A549 (cell line): Measurements from ENCODE around the gene BHLHE23. TPM values are rescaled to one million over a fixed set of nuclear protein-coding genes. Genes with fewer than 3 reads are reported as not detected.

Source experiments
- ATAC-seq, 2 experiments: fragments of 200-7000 bp in 1 of 2; fragments of >200 bp in 1 of 2; cut with Nextera tagmentation in 1 of 2; cut with Tn5 transposase in 1 of 2; 3 replicates each; pipeline versions ENCODE4 v1.8.0 to v1.9.1; 2018 to 2020; ENCODE audit warnings: mild to moderate bottlenecking in 1 of 2, moderate library complexity in 1 of 2
- CTCF ChIA-PET: fragments of 300-600 bp; sonication (Branson Sonifier 250); formaldehyde crosslinking; extraction: SDS; loops from one replicate; lab custom pipeline; 2021; ENCODE audit warnings: antibody characterized with exemption, inconsistent platforms; lab: Yijun Ruan, JAX
- POLR2A ChIA-PET: fragments of 350-600 bp; formaldehyde crosslinking; extraction: SDS; loops from one replicate; lab custom pipeline; 2021; ENCODE audit warnings: antibody characterized with exemption, inconsistent platforms; lab: Yijun Ruan, JAX
- DNase-seq, 2 experiments: peaks; one replicate each; pipeline versions ENCODE4 v3.0.0 to v3.0.0-alpha.2; 2011 to 2016; ENCODE audit warnings: low read depth in 1 of 2, low spot score in 1 of 2
- FAIRE-seq: peaks from 2 replicates; lab custom pipeline; 2011; peaks lifted over from hg19 to GRCh38; lab: Jason Lieb, UNC
- H3K27ac ChIP-seq, 2 experiments: fragments of >200 bp; sonication (Bioruptor Twin); formaldehyde crosslinking; 3 replicates each; pipeline ENCODE4 v1.5.1; 2016 to 2017
- H3K4me1 ChIP-seq: fragments of >200 bp; sonication (Bioruptor Twin); formaldehyde crosslinking; 3 replicates; pipeline ENCODE4 v1.6.1; 2016
- H3K4me2 ChIP-seq: fragments of >200 bp; sonication (Bioruptor Twin); formaldehyde crosslinking; 3 replicates; pipeline ENCODE4 v1.6.1; 2016
- H3K4me3 ChIP-seq: fragments of >200 bp; sonication (Bioruptor Twin); formaldehyde crosslinking; 3 replicates; pipeline ENCODE4 v1.5.1; 2016
- H3K9me3 ChIP-seq: fragments of >200 bp; sonication (Bioruptor Twin); formaldehyde crosslinking; 3 replicates; pipeline ENCODE4 v1.6.1; 2016
- CBX8 ChIP-seq: fragments of 200-600 bp; sonication (generic); IDR thresholded peaks from 2 replicates; pipeline ENCODE4 v1.6.1; 2016
- CEBPB ChIP-seq, 2 experiments: fragments of >200 bp in 1 of 2; sonication (Bioruptor Twin) in 1 of 2; formaldehyde crosslinking in 1 of 2; IDR thresholded peaks; 2 replicates each; pipeline ENCODE4 v1.6.1; 2012 to 2016
- CHD4 ChIP-seq: fragments of 200-600 bp; sonication (generic); IDR thresholded peaks from 2 replicates; pipeline ENCODE4 v1.6.1; 2016; ENCODE audit warnings: antibody characterized with exemption, mild to moderate bottlenecking, borderline replicate concordance
- E2F6 ChIP-seq: IDR thresholded peaks from 2 replicates; pipeline ENCODE4 v1.6.1; 2012; ENCODE audit warnings: low read depth, borderline replicate concordance
- EHF ChIP-seq: fragments of 250-450 bp; sonication (Bioruptor Pico); IDR thresholded peaks from 2 replicates; pipeline ENCODE4 v1.5.0; 2020; ENCODE audit warnings: mild to moderate bottlenecking
- EHMT2 ChIP-seq: fragments of 200-600 bp; sonication (generic); IDR thresholded peaks from 2 replicates; pipeline ENCODE4 v1.6.1; 2016; ENCODE audit warnings: antibody characterized with exemption, low read depth, mild to moderate bottlenecking, moderate library complexity
- ELK1 ChIP-seq: fragments of 150-350 bp; IDR thresholded peaks from 2 replicates; pipeline ENCODE4 v1.6.1; 2014; ENCODE audit warnings: low read depth, mild to moderate bottlenecking, low read length
- ESRRA ChIP-seq: fragments of 150-350 bp; IDR thresholded peaks from 2 replicates; pipeline ENCODE4 v1.6.1; 2014; ENCODE audit warnings: mild to moderate bottlenecking, low read length, borderline replicate concordance
- FOSB ChIP-seq: fragments of 250-450 bp; sonication (Bioruptor Pico); IDR thresholded peaks from 2 replicates; pipeline ENCODE4 v1.5.0; 2020; ENCODE audit warnings: mild to moderate bottlenecking, moderate library complexity
- GATA3 ChIP-seq: IDR thresholded peaks from 2 replicates; pipeline ENCODE4 v1.6.1; 2012; ENCODE audit warnings: borderline replicate concordance
- HDAC2 ChIP-seq: fragments of 200-600 bp; sonication (generic); IDR thresholded peaks from 2 replicates; pipeline ENCODE4 v1.6.1; 2016
- HES2 ChIP-seq: fragments of >200 bp; sonication (Bioruptor Twin); formaldehyde crosslinking; IDR thresholded peaks from 2 replicates; pipeline ENCODE4 v1.6.1; 2016
- HOXB5 ChIP-seq: fragments of 250-450 bp; sonication (Bioruptor Pico); IDR thresholded peaks from 2 replicates; pipeline ENCODE4 v1.5.0; 2020; ENCODE audit warnings: mild to moderate bottlenecking, moderate library complexity
- JUN ChIP-seq, 2 experiments: fragments of >200 bp; sonication (Bioruptor Twin); formaldehyde crosslinking; IDR thresholded peaks; 2 replicates in 1 of 2; 3 replicates in 1 of 2; pipeline ENCODE4 v1.6.1; 2016 to 2017
- JUNB ChIP-seq: fragments of >200 bp; sonication (Bioruptor Twin); formaldehyde crosslinking; IDR thresholded peaks from 2 replicates; pipeline ENCODE4 v1.6.1; 2016
- MAX ChIP-seq: IDR thresholded peaks from 2 replicates; pipeline ENCODE4 v1.6.1; 2012
- MYC ChIP-seq: IDR thresholded peaks from 2 replicates; pipeline ENCODE4 v1.6.1; 2012; ENCODE audit warnings: mild to moderate bottlenecking, inconsistent platforms, low read length, improper control_type of control experiment, borderline replicate concordance
- NFE2L2 ChIP-seq: fragments of 150-350 bp; conservative IDR thresholded peaks from 2 replicates; pipeline ENCODE4 v1.6.1; 2014; ENCODE audit warnings: low read length
- NR3C1 ChIP-seq: fragments of >200 bp; sonication (Bioruptor Twin); formaldehyde crosslinking; IDR thresholded peaks from 3 replicates; pipeline ENCODE4 v1.6.1; 2017
- PBX3 ChIP-seq: IDR thresholded peaks from 2 replicates; pipeline ENCODE4 v1.6.1; 2012
- POLR2AphosphoS2 ChIP-seq: conservative IDR thresholded peaks from 2 replicates; pipeline ENCODE4 v1.6.1; 2012; ENCODE audit warnings: low read length, improper control_type of control experiment, inconsistent platforms
- RAD21 ChIP-seq, 2 experiments: fragments of >200 bp in 1 of 2; sonication (Bioruptor Twin) in 1 of 2; formaldehyde crosslinking in 1 of 2; IDR thresholded peaks in 1 of 2; conservative IDR thresholded peaks in 1 of 2; 2 replicates in 1 of 2; 3 replicates in 1 of 2; pipeline ENCODE4 v1.6.1; 2012 to 2018; ENCODE audit warnings: inconsistent platforms in 1 of 2
- RARB ChIP-seq: fragments of 250-450 bp; sonication (Bioruptor Pico); IDR thresholded peaks from 2 replicates; pipeline ENCODE4 v1.8.0; 2021; ENCODE audit warnings: mild to moderate bottlenecking, moderate library complexity
- RCOR1 ChIP-seq: fragments of 150-350 bp; IDR thresholded peaks from 2 replicates; pipeline ENCODE4 v1.6.1; 2014; ENCODE audit warnings: antibody characterized with exemption, low read length, low read depth
- RFX5 ChIP-seq: fragments of 450-650 bp; IDR thresholded peaks from 2 replicates; pipeline ENCODE4 v1.7.1; 2014; ENCODE audit warnings: antibody characterized with exemption, mild to moderate bottlenecking, moderate library complexity
- RNF2 ChIP-seq: fragments of 200-600 bp; sonication (generic); IDR thresholded peaks from 2 replicates; pipeline ENCODE4 v1.6.1; 2016; ENCODE audit warnings: low read depth, mild to moderate bottlenecking, antibody characterized with exemption, moderate library complexity, borderline replicate concordance
- SREBF2 ChIP-seq: fragments of 450-650 bp; IDR thresholded peaks from 2 replicates; pipeline ENCODE4 v1.6.1; 2014; ENCODE audit warnings: mild to moderate bottlenecking, moderate library complexity
- TFCP2L1 ChIP-seq: fragments of 250-450 bp; sonication (Bioruptor Pico); IDR thresholded peaks from 2 replicates; pipeline ENCODE4 v1.5.0; 2021; ENCODE audit warnings: mild to moderate bottlenecking
- ZFP36 ChIP-seq: fragments of 450-650 bp; IDR thresholded peaks from 2 replicates; pipeline ENCODE4 v1.6.1; 2014; ENCODE audit warnings: borderline replicate concordance; ENCODE audit not compliant: partially characterized antibody
- WGBS: methylation state at CpG from one replicate; pipeline ENCODE4 v1.1.6; 2017; ENCODE audit errors: missing lambda C conversion rate; 5-methylcytosine and 5-hydroxymethylcytosine counted together
- polyA plus RNA-seq, 4 experiments: library from polyadenylated mRNA; depleted of rRNA in 3 of 4; stranded (reverse); fragments of >200 nt; fragmentation: RNase III in 1 of 4; extraction: RNeasy Plus Mini Kit Qiagen cat#74134 plus additional on column Dnase treatment in 1 of 4; gene quantifications; 2 replicates in 3 of 4; 3 replicates in 1 of 4; pipeline ENCODE4 v1.2.3, GENCODE V29; 2011 to 2017

Gene BHLHE23
- polyA plus RNA-seq, 2 of the 4 experiments (the other 2 are of a cell fraction) = not detected

- no peak overlapping the region for H3K27ac ChIP-seq
- H3K4me3 ChIP-seq = no peak overlapping the region
- FAIRE-seq (no peak), DNase-seq (no peak), ATAC-seq (no peak)
- POLR2A ChIA-PET = no interaction called here
- no peak for TF ChIP-seq RARB (CRISPR knock-in tag)
- no peak for TF ChIP-seq RNF2
- TF ChIP-seq ELK1 = no peak
- no peak for TF ChIP-seq GATA3
- no peak for TF ChIP-seq JUNB
- no peak for TF ChIP-seq CBX8
- TF ChIP-seq CEBPB (IDR thresholded peaks at IDR 0.05) = no peak
- TF ChIP-seq NR3C1 = no peak
- TF ChIP-seq ZFP36 = no peak
- TF ChIP-seq HDAC2 = no peak
- TF ChIP-seq CHD4 = no peak
- H3K9me3 ChIP-seq = no peaks in the 10 kb centered on the region
- H3K4me1 ChIP-seq = no peaks in the 10 kb centered on the region
- 60% methylated on average over 11 of the region's 11 CpGs for WGBS
- no peak overlapping the region for H3K4me2 ChIP-seq
- CTCF ChIA-PET = no interaction called here
Measured at GRCh38 chr20:62989201-62989601, 17.6 kb downstream of the BHLHE23 start.

GRCh38 chr20:62987114-62987513 is 19.6 kb downstream of the BHLHE23 start:
- Histone ChIP-seq H3K4me1 (no peaks in the 10 kb centered on the region), H3K4me3 (no peak overlapping the region), H3K27ac (no peak overlapping the region), H3K4me2 (no peak overlapping the region), H3K9me3 (no peaks in the 10 kb centered on the region)
- no peak for TF ChIP-seq GATA3
- TF ChIP-seq PBX3 = no peak
- TF ChIP-seq RFX5 = no peak
- TF ChIP-seq JUNB = no peak
- no peak for TF ChIP-seq TFCP2L1 (CRISPR knock-in tag)
- TF ChIP-seq CBX8 = no peak
- no peak for TF ChIP-seq ZFP36
- no peak for TF ChIP-seq RCOR1
- no peak for TF ChIP-seq EHMT2
- no peak for TF ChIP-seq NR3C1
- TF ChIP-seq HES2 = no peak
- TF ChIP-seq MYC = no peak
- TF ChIP-seq HOXB5 (CRISPR knock-in tag) = no peak
- TF ChIP-seq RARB (CRISPR knock-in tag) = no peak
- no peak for TF ChIP-seq SREBF2
- no peak for TF ChIP-seq NFE2L2
- TF ChIP-seq RAD21 (conservative IDR thresholded peaks at IDR 0.05 in 1 of 2, IDR thresholded peaks at IDR 0.05 in 1 of 2) = no peak
- 38% methylated on average over 10 of the region's 10 CpGs for WGBS
- ChIA-PET POLR2A (no interaction called here), CTCF (interaction anchor here (1.0 to 2.2 kb wide), 3 partner anchors 14 to 24 kb away, joined by 3 to 16 read pairs (median 4); no protein-coding TSS in a partner anchor)
- no peak for ATAC-seq
- FAIRE-seq = no peak
- DNase-seq = no peak

- POLR2A ChIA-PET = no interaction called here
- WGBS = 42% methylated on average over 2 of the region's 6 CpGs
- FAIRE-seq = no peak
Measured at GRCh38 chr20:62986257-62986800, 20.4 kb downstream of the BHLHE23 start.

More at GRCh38 chr20:62986257-62986800, 20.4 kb downstream of the BHLHE23 start:
- no peak overlapping the region for H3K4me3 ChIP-seq
- CTCF ChIA-PET = interaction anchor here (1.1 kb wide), 1 partner anchor 14 kb away, joined by 3 read pairs; no protein-coding TSS in a partner anchor
- no peak overlapping the region for H3K27ac ChIP-seq
- no peak for ATAC-seq
- DNase-seq = no peak
- no peak overlapping the region for H3K4me2 ChIP-seq
- no peaks in the 10 kb centered on the region for H3K9me3 ChIP-seq
- TF ChIP-seq TFCP2L1 (CRISPR knock-in tag) = no peak
- TF ChIP-seq POLR2AphosphoS2 = no peak
- TF ChIP-seq NR3C1 = no peak
- TF ChIP-seq E2F6 = no peak
- no peak for TF ChIP-seq ESRRA
- no peak for TF ChIP-seq PBX3
- no peak for TF ChIP-seq EHF (CRISPR knock-in tag)
- TF ChIP-seq FOSB (CRISPR knock-in tag) = no peak
- TF ChIP-seq JUN (IDR thresholded peaks at IDR 0.05) = no peak
- no peak for TF ChIP-seq RFX5
- no peak for TF ChIP-seq MAX
- H3K4me1 ChIP-seq = no peaks in the 10 kb centered on the region
